HEK293T (cell line): Measurements from ENCODE around the gene MAP3K8.

Experiments
- ARNT ChIP-seq: fragments of 450-650 bp; IDR thresholded peaks from 2 replicates; pipeline ENCODE4 v1.6.1; 2017; ENCODE audit warnings: mild to moderate bottlenecking
- BHLHE40 ChIP-seq: fragments of 450-650 bp; IDR thresholded peaks from 2 replicates; pipeline ENCODE4 v1.6.1; 2016; ENCODE audit warnings: mild to moderate bottlenecking, moderate library complexity, borderline replicate concordance
- ELF4 ChIP-seq: fragments of 450-650 bp; IDR thresholded peaks from 2 replicates; pipeline ENCODE4 v1.6.1; 2017; ENCODE audit warnings: antibody characterized with exemption
- FOXM1 ChIP-seq: fragments of 450-650 bp; IDR thresholded peaks from 2 replicates; pipeline ENCODE4 v1.6.1; 2017; ENCODE audit warnings: mild to moderate bottlenecking, borderline replicate concordance
- L3MBTL2 ChIP-seq: fragments of 450-650 bp; conservative IDR thresholded peaks from 2 replicates; pipeline ENCODE4 v1.6.1; 2016; ENCODE audit warnings: mild to moderate bottlenecking
- LEF1 ChIP-seq: fragments of 450-650 bp; IDR thresholded peaks from 2 replicates; pipeline ENCODE4 v1.6.1; 2017; ENCODE audit warnings: mild to moderate bottlenecking, borderline replicate concordance
- NFRKB ChIP-seq: fragments of 450-650 bp; IDR thresholded peaks from 2 replicates; pipeline ENCODE4 v1.6.1; 2016; ENCODE audit warnings: mild to moderate bottlenecking, moderate library complexity
- SP1 ChIP-seq: fragments of 450-650 bp; IDR thresholded peaks from 2 replicates; pipeline ENCODE4 v1.6.1; 2017
- SUZ12 ChIP-seq: fragments of 450-650 bp; IDR thresholded peaks from 2 replicates; pipeline ENCODE4 v1.6.1; 2016; ENCODE audit warnings: mild to moderate bottlenecking
- ZNF384 ChIP-seq: fragments of 450-650 bp; IDR thresholded peaks from 2 replicates; pipeline ENCODE4 v1.6.1; 2016

DNA sequence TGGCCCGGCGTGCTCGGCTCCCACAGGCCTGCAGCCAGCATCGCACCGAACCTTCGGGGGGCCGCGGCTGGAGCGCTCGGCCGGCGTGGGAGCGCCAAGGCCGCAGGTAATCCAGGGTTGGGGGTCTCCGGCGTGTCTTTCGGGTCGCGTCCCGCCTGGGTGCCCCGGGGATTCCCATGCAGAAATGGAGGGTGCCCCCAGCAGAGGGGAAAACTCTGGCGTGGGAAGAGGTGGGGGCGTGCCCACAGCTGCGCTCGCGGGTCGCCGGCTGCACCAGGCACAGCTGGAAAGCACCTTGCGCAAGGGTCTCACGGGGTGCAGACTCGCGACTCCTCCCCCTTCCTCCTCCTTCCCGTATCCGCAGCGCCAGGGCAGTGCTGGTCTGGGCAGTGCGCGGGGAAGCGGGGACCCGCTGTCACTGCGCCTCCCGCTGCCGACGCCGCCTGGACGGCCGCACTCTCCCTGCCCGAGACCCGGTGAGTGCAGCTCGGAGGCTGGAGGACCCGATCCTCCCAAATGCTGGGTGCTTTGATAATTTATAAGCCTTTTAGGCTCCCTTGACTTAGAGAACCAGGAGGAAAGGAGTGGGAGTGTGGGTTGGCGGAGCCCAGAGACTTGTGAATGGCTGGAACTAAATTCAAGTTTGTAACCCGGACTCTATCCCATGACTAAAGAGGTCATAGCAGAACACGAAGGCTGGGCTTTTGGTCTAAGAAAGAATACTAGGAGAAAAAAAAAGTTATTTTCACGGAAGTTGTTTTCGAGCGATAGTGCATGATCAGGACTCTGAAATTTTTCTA lies 489 bp downstream of the MAP3K8 start:
- TF ChIP-seq FOXM1 (no peak), SUZ12 (no peak), NFRKB (no peak), L3MBTL2 (no peak), SP1 (no peak), ZNF384 (no peak), LEF1 (no peak), ARNT (no peak), ELF4 (no peak), BHLHE40 (no peak)
